ENCODE results near the gene SMURF2.

DNA sequence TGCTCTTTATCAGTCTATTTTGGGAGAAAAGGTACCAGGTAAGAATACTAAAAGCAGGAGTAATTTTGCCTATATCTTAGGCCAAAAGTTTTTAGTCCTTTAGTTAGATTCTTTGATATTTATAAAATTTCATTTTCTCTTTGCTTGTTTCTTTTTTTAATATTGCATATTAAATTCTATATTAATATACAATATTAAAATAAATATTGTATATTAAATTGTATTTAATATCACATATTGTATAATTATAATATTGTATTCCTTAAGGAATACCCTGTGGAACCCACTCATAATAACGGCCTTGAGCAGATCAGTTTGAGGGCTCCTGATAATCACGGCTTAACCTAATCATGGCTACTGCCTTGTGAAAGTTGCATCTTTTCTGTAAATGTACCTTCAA lies 153.4 kb downstream of the SMURF2 start:
- TF ChIP-seq, protein P1, sequence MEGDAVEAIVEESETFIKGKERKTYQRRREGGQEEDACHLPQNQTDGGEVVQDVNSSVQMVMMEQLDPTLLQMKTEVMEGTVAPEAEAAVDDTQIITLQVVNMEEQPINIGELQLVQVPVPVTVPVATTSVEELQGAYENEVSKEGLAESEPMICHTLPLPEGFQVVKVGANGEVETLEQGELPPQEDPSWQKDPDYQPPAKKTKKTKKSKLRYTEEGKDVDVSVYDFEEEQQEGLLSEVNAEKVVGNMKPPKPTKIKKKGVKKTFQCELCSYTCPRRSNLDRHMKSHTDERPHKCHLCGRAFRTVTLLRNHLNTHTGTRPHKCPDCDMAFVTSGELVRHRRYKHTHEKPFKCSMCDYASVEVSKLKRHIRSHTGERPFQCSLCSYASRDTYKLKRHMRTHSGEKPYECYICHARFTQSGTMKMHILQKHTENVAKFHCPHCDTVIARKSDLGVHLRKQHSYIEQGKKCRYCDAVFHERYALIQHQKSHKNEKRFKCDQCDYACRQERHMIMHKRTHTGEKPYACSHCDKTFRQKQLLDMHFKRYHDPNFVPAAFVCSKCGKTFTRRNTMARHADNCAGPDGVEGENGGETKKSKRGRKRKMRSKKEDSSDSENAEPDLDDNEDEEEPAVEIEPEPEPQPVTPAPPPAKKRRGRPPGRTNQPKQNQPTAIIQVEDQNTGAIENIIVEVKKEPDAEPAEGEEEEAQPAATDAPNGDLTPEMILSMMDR (conservative IDR thresholded peaks at IDR 0.05 in 1 of 2, IDR thresholded peaks at IDR 0.05 in 1 of 2; ENCODE audit: extremely low read depth in 1 of 2, insufficient read depth in 1 of 2, low read depth in 1 of 2, low read length in 2 of 2), result no peak
- TF ChIP-seq EZH2 (IDR thresholded peaks at IDR 0.05; ENCODE audit: borderline replicate concordance, low read length), result no peak

Data from mammary epithelial cell (primary cell).